HG03039 (cell line): ENCODE results near the gene SSR3.

Source experiments
- ATAC-seq: cut with Tn5 transposase; IDR thresholded peaks from one replicate; pipeline ENCODE4 v1.9.1; 2021; ENCODE audit warnings: mild to moderate bottlenecking, moderate library complexity; ENCODE audit not compliant: unreplicated experiment

The SSR3 gene

GRCh38 chr3:156539802-156540201 lies 15.1 kb downstream of the SSR3 start:
- no peak for ATAC-seq

GRCh38 chr3:156539051-156539450 lies 15.9 kb downstream of the SSR3 start:
- no peak for ATAC-seq

- ATAC-seq, result no peak
Measured at GRCh38 chr3:156536524-156537316, 18.2 kb downstream of the SSR3 start.

- ATAC-seq, result no peak
Measured at GRCh38 chr3:156535798-156536197, 19.1 kb downstream of the SSR3 start.

GRCh38 chr3:156535162-156535627 lies 19.7 kb downstream of the SSR3 start:
- ATAC-seq, result no peak

GRCh38 chr3:156533205-156533604 lies 21.7 kb downstream of the SSR3 start:
- ATAC-seq, result no peak

GRCh38 chr3:156532730-156533129 lies 22.2 kb downstream of the SSR3 start:
- ATAC-seq, result no peak

- ATAC-seq, result no peak
Measured at GRCh38 chr3:156530980-156531379, 23.9 kb downstream of the SSR3 start.

GRCh38 chr3:156527060-156527459 lies 27.9 kb downstream of the SSR3 start:
- ATAC-seq, result no peak

- ATAC-seq, result no peak
Measured at GRCh38 chr3:156525808-156526207, 29.1 kb downstream of the SSR3 start.

GRCh38 chr3:156522673-156523072 lies 32.2 kb downstream of the SSR3 start:
- ATAC-seq, result no peak

GRCh38 chr3:156519758-156520162 lies 35.2 kb downstream of the SSR3 start:
- peak; percentile 75 for ATAC-seq

GRCh38 chr3:156518726-156519125 lies 36.2 kb downstream of the SSR3 start:
- no peak for ATAC-seq

GRCh38 chr3:156516961-156517360 lies 38.0 kb downstream of the SSR3 start:
- ATAC-seq, result no peak

- no peak for ATAC-seq
Measured at GRCh38 chr3:156516284-156516683, 38.6 kb downstream of the SSR3 start.

- ATAC-seq, result no peak
Measured at GRCh38 chr3:156513619-156514018, 41.3 kb downstream of the SSR3 start.

GRCh38 chr3:156511987-156512677 lies 42.8 kb downstream of the SSR3 start:
- no peak for ATAC-seq

- no peak for ATAC-seq
Measured at GRCh38 chr3:156509189-156510174, 45.4 kb downstream of the SSR3 start.

- no peak for ATAC-seq
Measured at GRCh38 chr3:156507285-156507684, 47.6 kb downstream of the SSR3 start.

- no peak for ATAC-seq
Measured at GRCh38 chr3:156498307-156498706, 56.6 kb downstream of the SSR3 start.

GRCh38 chr3:156497326-156497725 lies 57.6 kb downstream of the SSR3 start:
- ATAC-seq, result no peak
